ENCODE data around the gene PMPCB. TPM values are rescaled to one million over a fixed set of nuclear protein-coding genes. Genes with fewer than 3 reads are reported as not detected.
A peak's percentile ranks its signal among the peaks of the same experiment; 100 is the strongest.

The PMPCB gene
- total and polyA plus RNA-seq, 3 donors from 2014 or later = 63.2 to 92.0 (median 63.7) TPM

- 0 to 1% methylated on average over 25 of the region's 25 CpGs for WGBS, 2 donors
- TF ChIP-seq, protein P1, sequence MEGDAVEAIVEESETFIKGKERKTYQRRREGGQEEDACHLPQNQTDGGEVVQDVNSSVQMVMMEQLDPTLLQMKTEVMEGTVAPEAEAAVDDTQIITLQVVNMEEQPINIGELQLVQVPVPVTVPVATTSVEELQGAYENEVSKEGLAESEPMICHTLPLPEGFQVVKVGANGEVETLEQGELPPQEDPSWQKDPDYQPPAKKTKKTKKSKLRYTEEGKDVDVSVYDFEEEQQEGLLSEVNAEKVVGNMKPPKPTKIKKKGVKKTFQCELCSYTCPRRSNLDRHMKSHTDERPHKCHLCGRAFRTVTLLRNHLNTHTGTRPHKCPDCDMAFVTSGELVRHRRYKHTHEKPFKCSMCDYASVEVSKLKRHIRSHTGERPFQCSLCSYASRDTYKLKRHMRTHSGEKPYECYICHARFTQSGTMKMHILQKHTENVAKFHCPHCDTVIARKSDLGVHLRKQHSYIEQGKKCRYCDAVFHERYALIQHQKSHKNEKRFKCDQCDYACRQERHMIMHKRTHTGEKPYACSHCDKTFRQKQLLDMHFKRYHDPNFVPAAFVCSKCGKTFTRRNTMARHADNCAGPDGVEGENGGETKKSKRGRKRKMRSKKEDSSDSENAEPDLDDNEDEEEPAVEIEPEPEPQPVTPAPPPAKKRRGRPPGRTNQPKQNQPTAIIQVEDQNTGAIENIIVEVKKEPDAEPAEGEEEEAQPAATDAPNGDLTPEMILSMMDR (IDR thresholded peaks at IDR 0.05) = no peak
- no peak for TF ChIP-seq POLR2A (IDR thresholded peaks at IDR 0.05)
- H3K9me3 ChIP-seq = no peaks in the 10 kb centered on the region
- H3K4me1 ChIP-seq = peaks cover 25% of the 10 kb centered on the region
- DNase-seq = peak; percentile 92
- H3K4me3 ChIP-seq = peak within 1 kb of the TSS; percentile 70 to 90
- intact Hi-C loops (cut with DNase I; ENCODE audit: low total_unique reads) = no loop called here
- no peaks in the 10 kb centered on the region for H3K36me3 ChIP-seq (ENCODE audit: low read depth, missing control alignments)
- H3K27ac ChIP-seq = peak within 1 kb of the TSS; percentile 74 to 92
- no peaks in the 10 kb centered on the region for H3K27me3 ChIP-seq
These were observed 50.5 kb downstream of the PMPCB start, which contains the start of gene PSMC2 for GRCh38 chr7:103347507-103348267. Gene PSMC2, plus strand, starts transcription at chr7:103347643. Its CDS starts 69 bp downstream, at chr7:103347712.

DNA sequence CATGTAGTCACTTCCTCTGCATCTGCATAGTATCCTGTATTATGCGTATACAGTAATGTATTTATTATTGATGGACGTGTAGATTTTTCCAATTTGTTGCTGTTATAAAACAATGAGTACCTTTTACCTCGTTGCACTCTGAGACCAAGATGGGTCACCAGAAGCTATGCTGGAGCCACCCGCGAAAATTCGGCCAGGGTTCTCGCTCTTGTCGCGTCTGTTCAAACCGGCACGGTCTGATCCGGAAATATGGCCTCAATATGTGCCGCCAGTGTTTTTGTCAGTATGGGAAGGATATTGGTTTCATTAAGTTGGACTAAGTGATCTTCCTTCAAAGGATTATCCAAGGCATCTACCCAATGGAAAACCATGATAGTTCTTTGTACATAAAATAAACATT, 51.2 kb downstream of the PMPCB start:
- H3K27me3 ChIP-seq = no peaks in the 10 kb centered on the region
- no peak for DNase-seq
- H3K9me3 ChIP-seq = no peaks in the 10 kb centered on the region
- peaks cover 19% of the 10 kb centered on the region for H3K4me1 ChIP-seq
- peak overlapping the region in 1 of 2 donors; percentile 74 for H3K27ac ChIP-seq
- intact Hi-C loops (cut with DNase I; ENCODE audit: low total_unique reads) = no loop called here
- no peaks in the 10 kb centered on the region for H3K36me3 ChIP-seq (ENCODE audit: low read depth, missing control alignments)
- TF ChIP-seq, protein P1 (IDR thresholded peaks at IDR 0.05) = no peak
- no peak for TF ChIP-seq POLR2A (IDR thresholded peaks at IDR 0.05)
- WGBS, 2 donors = 12 to 22% methylated on average over 13 of the region's 13 CpGs
- peak overlapping the region; percentile 70 to 90 for H3K4me3 ChIP-seq

- no peak for TF ChIP-seq POLR2A (IDR thresholded peaks at IDR 0.05)
- TF ChIP-seq, protein P1 (IDR thresholded peaks at IDR 0.05) = no peak
- Histone ChIP-seq H3K9me3 (no peaks in the 10 kb centered on the region), H3K36me3 (ENCODE audit: low read depth, missing control alignments) (no peaks in the 10 kb centered on the region), H3K4me1 (peaks cover 16% of the 10 kb centered on the region), H3K4me3 (no peak overlapping the region), H3K27ac (no peak overlapping the region), H3K27me3 (no peaks in the 10 kb centered on the region)
- DNase-seq = no peak
- WGBS, 2 donors = 27 to 32% methylated on average over 2 of the region's 2 CpGs
- intact Hi-C loops (cut with DNase I; ENCODE audit: low total_unique reads) = no loop called here
These were observed 51.7 kb downstream of the PMPCB start for GRCh38 chr7:103348959-103349358.

DNA sequence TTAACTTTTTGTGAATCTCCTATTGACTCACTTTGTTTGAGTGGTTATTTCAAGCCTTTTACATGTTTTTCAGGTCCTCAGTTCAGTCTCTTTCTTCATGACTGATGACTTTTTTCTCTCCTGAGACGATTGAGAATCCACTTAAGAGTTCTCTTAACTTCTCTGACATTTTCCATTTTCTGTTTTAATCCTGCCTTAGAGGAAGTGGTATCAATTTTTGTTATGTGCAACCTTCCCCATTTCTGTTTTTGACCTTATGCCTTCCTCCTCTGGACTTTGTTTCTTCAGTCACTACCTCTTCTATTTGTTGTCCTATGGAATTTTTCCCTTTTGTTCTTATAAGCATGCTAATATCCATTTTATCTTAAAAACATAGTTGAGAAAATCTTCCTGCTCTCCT, 52.6 kb downstream of the PMPCB start:
- H3K4me3 ChIP-seq = no peak overlapping the region
- DNase-seq = no peak

More for the DNA sequence above, 52.6 kb downstream of the PMPCB start:
- TF ChIP-seq POLR2A (IDR thresholded peaks at IDR 0.05) = no peak
- TF ChIP-seq, protein P1 (IDR thresholded peaks at IDR 0.05) = no peak
- Histone ChIP-seq H3K36me3 (ENCODE audit: low read depth, missing control alignments) (no peaks in the 10 kb centered on the region), H3K27me3 (no peaks in the 10 kb centered on the region), H3K4me1 (peaks cover 16% of the 10 kb centered on the region), H3K9me3 (no peaks in the 10 kb centered on the region), H3K27ac (no peak overlapping the region)
- WGBS, 2 donors = 67 to 74% methylated on average over 1 of the region's 1 CpG
- intact Hi-C loops (cut with DNase I; ENCODE audit: low total_unique reads) = no loop called here

Small RNA genes lying within 50 kb of the gene (small RNA-seq; reads per million reads assigned to genes)
- 0 reads per million in 2 donors for gene RPS29P16

Other genes starting within 250 kb of the PMPCB start
- 10 to 100 TPM; 21.1 to 38.8 TPM for gene FBXL13, start 222.6 kb upstream of the PMPCB start, total RNA-seq
- gene FBXL13, start 222.6 kb upstream of the PMPCB start, polyA plus RNA-seq (ENCODE audit: insufficient read depth, low read depth, low replicate concordance) = 28.6 TPM
- 10 to 100 TPM; 61.7 to 64.4 TPM for gene ARMC10, start 222.3 kb upstream of the PMPCB start, total RNA-seq
- gene ARMC10, start 222.3 kb upstream of the PMPCB start, polyA plus RNA-seq (ENCODE audit: insufficient read depth, low read depth, low replicate concordance) = 31.2 TPM
- 10 to 100 TPM; 44.7 to 53.1 TPM for gene NAPEPLD, start 148.3 kb upstream of the PMPCB start, total RNA-seq
- 32.3 TPM for gene NAPEPLD, start 148.3 kb upstream of the PMPCB start, polyA plus RNA-seq (ENCODE audit: insufficient read depth, low read depth, low replicate concordance)
- gene DNAJC2, start 47.3 kb downstream of the PMPCB start, total RNA-seq = 10 to 100 TPM; 27.6 to 39.7 TPM
- gene DNAJC2, start 47.3 kb downstream of the PMPCB start, polyA plus RNA-seq (ENCODE audit: insufficient read depth, low read depth, low replicate concordance) = 21.2 TPM
- gene PSMC2, start 50.2 kb downstream of the PMPCB start, total RNA-seq = 10 to 100 TPM; 74.5 to 80.9 TPM
- gene PSMC2, start 50.2 kb downstream of the PMPCB start, polyA plus RNA-seq (ENCODE audit: insufficient read depth, low read depth, low replicate concordance) = 151 TPM
- 1 to 10 TPM; 1.3 to 1.7 TPM for gene SLC26A5, start 148.8 kb downstream of the PMPCB start, total RNA-seq
- gene SLC26A5, start 148.8 kb downstream of the PMPCB start, polyA plus RNA-seq (ENCODE audit: insufficient read depth, low read depth, low replicate concordance) = 0.41 TPM

Data from testis (tissue), 3 donors.